H54 (cell line): ENCODE results near the gene TRAPPC2.
"Not testable (repeated sequence)": the region's sequence is repeated elsewhere in the genome, so short reads cannot be mapped to it uniquely, and the experiment has no call there.

Source experiments
- DNase-seq: peaks from one replicate; pipeline ENCODE4 v3.0.0; 2011; ENCODE audit warnings: low spot score, mixed read lengths; ENCODE audit not compliant: insufficient read length
- FAIRE-seq: peaks from 3 replicates; lab custom pipeline; 2011; peaks lifted over from hg19 to GRCh38; lab: Jason Lieb, UNC
- POLR2A ChIP-seq: IDR thresholded peaks from 2 replicates; pipeline ENCODE4 v1.6.1; 2011; ENCODE audit warnings: low read depth, mild to moderate bottlenecking, low read length

Gene TRAPPC2

DNA sequence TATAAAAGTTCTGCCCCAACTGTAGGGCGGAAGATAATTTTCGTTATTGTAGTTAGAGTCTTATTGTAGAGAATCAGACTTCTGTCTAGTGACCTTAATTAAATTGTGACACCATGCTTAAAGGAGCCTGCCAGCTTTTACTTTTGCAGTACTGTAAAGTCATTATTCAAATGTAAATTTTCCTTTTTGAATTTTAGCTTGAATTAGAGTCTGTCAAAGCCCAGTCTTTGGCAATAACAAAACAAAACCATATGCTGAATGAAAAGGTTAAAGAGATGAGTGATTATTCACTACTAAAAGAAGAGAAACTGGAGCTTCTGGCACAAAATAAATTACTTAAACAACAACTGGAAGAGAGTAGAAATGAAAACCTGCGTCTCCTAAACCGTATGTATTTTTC is 22.0 kb upstream of the TRAPPC2 start:
- no peak for DNase-seq
- no peak for TF ChIP-seq POLR2A
- FAIRE-seq = no peak

DNA sequence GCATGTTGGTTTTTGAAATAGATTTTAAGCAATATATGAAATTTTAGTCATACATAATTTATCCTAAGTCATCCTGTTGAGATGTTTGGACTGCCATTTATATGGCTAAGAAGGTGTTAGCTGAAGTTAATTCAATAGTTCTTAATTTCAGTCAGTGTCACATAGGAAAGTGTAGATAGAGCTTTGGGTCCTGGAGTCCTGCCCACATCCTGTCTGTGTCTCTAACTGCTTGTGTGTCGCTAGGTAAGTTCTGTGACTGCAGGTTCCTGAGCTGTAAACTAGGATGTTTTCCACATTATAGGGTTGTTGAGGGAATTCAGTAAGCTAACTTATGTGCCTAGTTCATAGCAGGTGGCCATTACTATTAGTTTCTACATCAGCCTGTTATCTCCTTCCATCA is 20.8 kb upstream of the TRAPPC2 start:
- no peak for FAIRE-seq
- no peak for TF ChIP-seq POLR2A
- no peak for DNase-seq

DNA sequence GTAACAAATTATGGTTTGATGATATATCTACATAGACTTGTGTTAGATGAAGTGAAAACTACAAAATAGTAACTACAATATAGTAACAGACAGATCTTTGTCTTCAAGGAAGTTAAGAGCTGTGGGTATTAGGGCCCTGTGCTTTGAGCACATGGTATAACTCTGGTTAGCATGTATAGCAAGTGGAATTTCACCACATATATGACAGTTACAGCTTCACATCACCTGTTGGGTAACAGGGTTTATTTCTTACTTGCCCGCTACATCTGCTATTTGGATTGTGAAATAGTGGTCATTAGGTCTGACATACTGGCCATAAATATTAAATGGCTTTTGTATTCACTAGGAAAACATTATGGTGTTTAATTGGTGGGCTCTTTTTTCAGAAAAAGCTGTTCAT is 20.3 kb upstream of the TRAPPC2 start:
- no peak for TF ChIP-seq POLR2A
- FAIRE-seq (no peak), DNase-seq (no peak)

DNA sequence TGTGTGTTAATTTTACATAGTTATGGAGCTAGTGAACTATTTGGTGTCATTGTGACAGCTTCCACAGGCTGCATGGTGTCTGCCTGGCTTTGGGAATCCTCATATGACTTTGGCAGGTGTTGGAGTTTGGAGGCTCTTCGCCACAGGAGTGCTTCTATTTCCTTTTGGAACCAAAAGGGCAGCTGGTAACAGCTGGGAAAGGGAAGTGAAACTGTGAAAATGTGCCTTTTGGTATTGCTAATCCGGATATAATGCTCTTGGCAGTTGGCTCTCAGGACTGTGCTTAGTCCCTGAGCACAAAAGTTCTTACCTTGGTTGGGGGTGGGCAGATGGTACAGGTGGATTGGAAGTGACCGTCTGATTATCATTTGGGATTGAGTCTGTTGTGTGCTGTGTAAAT is 18.2 kb upstream of the TRAPPC2 start:
- no peak for FAIRE-seq
- no peak for TF ChIP-seq POLR2A
- DNase-seq = no peak

DNA sequence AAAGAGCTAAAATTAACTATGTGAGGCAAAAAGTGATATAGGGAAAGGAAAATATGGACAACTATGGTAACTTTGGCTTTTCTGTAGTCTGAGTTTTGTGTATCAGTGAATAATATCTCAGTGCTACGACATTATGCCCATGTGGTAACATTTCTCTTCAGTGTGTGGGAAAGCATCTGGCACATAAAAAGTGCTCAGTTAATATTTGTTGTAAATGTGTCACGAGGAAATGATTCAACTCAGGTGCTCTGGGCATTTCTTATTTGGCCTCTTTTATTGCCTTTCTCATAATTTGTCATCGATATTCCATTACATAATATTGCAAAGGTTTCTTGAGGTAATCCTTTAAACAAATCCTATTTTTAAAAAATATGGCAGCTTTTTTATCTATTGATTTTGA is 17.7 kb upstream of the TRAPPC2 start:
- no peak for TF ChIP-seq POLR2A
- FAIRE-seq = no peak
- no peak for DNase-seq

DNA sequence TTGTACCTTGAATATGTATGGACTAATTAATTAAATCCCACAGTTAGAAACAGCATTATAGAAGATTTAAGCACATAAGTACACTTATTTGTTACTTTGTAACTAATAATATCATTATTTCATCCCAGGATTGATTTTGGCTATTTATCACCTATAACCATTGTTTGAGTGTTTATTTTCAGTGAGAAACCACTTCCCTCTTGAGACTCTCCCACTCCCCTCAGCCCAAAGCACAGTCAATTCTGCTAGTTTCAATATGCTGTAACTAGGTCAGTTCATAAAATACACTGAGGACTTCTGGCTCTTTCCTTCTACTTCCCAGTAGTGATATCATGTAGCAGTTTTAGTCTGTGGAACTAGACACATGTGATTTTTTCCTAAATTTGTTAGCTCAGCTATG is 16.4 kb upstream of the TRAPPC2 start:
- DNase-seq (no peak), FAIRE-seq (no peak)
- TF ChIP-seq POLR2A = no peak

DNA sequence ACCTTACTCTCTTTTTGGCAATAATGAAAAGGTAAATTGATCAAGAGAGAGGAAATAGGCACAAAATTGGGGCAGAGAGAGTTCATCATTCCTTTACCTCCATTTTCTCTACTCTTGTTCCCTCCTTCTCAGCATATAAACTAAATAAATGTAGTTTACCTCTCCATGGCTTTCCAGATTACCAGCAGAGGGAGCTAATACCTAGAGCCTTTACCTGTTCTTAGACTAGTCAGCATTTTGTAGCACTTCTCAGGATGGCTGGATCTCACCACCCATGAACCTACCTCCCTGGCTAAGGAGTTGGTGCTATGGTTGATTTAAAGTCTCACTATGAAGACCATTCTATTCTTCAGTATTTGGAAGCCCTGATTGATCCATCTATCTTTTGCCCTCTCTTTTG is 15.8 kb upstream of the TRAPPC2 start:
- peak; percentile 99 for FAIRE-seq
- DNase-seq = no peak
- TF ChIP-seq POLR2A = no peak

DNA sequence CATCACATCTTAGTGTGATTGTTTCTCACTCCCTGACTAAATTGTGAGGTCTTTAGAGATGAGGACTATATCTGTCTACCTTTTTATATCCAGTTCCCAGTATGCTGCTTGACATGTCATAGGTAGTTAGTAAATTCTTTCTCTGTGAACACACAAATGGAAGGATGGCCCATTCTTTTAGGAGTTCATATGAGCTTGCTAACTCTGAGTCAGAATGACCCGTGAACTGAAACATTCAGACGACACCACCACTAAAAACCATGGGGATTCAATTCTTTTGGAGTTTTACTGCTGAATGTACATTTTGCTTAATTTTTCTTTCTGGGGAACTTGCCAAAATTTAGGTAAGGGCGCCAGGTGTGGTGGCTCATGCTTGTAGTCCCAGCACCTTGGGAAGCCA is 14.1 kb upstream of the TRAPPC2 start:
- DNase-seq (no peak), FAIRE-seq (no peak)
- TF ChIP-seq POLR2A = no peak

DNA sequence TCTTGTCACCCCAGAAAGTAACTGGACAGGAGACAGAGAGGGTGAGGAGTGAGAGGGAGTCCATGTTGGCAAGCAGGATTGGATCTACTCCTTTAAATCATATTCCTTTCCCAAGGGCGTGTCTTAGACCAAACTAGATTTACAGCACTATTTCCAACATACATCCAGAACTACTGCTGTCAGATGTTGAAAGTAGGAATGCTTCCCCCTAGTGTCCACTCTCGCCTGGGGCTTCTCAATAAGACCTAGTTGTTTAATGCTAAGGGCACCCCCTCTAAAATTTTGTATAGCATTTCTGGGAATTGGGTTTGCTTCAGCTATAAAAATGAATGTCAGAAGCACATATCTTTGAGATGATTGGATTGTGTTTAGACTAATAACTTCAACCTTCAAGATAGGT is 13.4 kb upstream of the TRAPPC2 start:
- FAIRE-seq (no peak), DNase-seq (no peak)
- TF ChIP-seq POLR2A = no peak

DNA sequence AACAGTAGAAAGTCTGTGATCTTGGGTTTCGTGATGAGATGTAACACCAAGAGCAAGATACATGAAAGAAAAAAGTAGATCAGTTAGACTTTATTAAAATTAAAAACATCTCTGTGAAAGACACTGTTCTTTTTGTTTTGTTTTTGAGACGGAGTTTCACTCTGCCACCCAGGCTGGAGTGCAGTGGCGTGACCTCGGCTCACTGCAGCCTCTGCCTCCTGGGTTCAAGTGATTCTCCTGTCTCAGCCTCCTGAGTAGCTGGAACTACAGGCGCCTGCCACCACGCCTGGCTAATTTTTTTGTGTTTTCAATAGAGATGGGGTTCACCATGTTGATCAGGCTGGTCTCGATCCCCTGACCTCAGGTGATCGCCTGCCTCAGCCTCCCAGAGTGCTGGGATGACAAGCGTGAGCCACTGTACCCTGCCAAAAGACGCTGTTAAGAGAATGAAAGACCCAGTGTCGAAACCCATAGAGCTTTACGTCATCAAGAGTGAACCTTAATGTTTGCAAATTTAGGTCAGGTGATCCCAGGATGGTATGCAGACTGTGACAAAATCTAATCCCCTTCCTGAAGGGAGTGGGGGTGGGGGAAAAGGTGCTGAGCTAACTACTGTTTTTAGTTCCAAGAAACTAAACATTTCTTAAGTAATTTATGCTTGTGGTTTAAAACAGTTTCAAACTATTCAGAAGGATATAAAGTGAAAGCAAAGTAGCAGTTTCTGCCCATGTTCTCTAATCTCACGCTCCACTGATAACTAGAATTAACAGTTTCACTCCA is 8.2 kb upstream of the TRAPPC2 start:
- no peak for FAIRE-seq
- TF ChIP-seq POLR2A = no peak
- DNase-seq = no peak

DNA sequence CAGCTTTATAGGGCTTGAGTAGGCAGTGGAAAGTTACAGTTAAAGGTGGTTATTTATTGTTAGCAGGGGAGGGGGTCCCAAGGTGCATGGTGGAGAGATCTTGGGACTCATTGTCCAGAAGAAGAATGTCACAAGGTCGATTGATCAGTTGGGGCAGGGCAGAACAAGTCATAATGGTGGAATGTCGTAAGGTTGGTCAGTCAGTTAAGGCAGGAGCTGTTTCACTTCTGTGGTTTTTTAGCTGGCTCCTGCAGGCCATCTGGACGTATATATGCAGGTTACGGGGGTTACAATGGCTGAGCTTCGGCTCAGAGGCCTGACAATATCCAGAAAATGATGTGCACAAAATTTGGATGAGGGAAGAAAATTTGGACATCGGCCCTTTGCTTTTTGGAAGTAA is 7.3 kb upstream of the TRAPPC2 start:
- no peak for FAIRE-seq
- no peak for DNase-seq
- TF ChIP-seq POLR2A = no peak

DNA sequence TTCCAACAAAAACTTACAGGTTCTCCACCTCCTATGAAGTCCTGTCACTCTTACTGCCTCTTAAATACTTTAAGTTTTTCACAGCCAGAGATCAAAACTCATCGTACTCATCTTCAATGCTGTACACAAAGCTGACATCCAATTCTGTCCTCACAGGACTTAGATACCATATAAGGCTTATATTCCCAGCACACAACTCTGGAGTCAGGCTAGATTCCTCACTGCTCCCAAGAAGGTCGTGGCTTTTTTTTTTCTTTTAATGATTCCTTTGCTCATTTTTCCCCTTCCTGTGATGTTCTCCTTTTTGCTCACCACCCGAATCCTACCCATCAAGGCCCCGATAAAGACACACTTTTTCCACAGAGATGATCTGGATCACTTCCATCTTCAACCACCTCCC is 914 bp downstream of the TRAPPC2 start:
- no peak for TF ChIP-seq POLR2A
- DNase-seq (no peak), FAIRE-seq (no peak)

DNA sequence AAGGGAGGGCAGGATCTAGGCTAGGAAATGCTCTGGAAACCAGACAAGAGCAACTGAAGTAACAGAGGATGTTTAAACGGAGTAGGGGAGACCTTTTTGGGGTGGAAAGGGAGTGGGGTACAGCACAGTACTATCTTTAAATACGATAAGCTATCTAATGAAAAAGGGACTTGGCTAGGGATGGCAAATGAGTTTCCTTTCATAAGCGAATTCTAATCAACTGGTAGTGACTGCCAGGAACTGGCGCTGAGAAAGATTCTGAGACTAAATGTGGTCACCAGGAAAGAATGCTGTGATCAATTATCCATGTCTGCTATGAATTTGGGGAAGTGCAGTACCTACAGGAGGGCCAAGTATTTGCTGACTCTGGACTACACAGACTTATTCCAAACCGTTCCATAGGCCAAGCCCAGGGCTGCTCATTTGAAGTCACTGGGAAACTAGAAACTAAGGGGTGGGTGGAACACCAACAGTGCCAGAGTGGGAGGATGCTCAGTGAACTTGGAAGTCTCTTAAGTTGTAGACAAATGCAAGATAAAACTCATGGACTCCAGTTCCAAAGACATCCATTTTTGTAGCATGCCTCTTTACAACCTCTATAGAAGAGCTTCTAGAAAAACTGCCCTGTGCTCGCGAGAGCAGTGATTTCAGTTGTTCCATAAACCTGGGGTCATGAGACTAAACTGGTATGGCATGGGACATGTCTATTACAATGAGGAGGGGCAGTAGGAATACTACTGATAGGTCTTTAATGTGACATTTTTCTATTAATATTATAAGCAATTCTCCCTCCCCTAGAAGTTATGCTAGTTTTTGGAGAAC is 2.0 kb downstream of the TRAPPC2 start:
- FAIRE-seq = no peak
- TF ChIP-seq POLR2A = no peak
- no peak for DNase-seq

DNA sequence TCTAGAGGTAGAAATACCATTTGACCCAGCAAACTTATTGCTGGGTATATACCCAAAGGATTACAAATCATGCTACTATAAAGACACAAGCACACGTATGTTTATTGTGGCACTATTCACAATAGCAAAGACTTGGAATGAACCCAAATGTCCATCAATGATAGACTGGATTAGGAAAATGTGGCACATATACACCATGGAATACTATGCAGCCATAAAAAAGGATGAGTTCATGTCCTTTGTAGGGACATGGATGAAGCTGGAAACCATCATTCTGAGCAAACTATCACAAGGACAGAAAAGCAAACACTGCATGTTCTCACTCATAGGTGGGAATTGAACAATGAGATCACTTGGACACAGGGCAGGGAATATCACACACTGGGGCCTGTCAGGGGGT is 3.9 kb downstream of the TRAPPC2 start:
- not testable (repeated sequence) for FAIRE-seq, DNase-seq

DNA sequence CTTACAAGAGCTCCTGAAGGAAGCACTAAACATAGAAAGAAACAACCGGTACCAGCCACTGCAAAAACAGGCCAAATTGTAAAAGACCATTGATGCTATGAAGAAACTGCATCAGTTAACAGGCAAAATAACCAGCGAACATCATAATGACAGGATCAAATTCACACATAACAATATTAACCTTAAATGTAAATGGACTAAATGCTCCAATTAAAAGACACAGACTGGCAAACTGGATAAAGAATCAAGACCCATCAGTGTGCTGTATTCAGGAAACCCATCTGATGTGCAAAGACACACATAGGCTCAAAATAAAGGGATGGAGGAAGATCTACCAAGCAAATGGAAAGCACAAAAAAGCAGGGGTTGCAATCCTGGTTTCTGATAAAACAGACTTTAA is 7.8 kb downstream of the TRAPPC2 start:
- not testable (repeated sequence) for FAIRE-seq, DNase-seq

DNA sequence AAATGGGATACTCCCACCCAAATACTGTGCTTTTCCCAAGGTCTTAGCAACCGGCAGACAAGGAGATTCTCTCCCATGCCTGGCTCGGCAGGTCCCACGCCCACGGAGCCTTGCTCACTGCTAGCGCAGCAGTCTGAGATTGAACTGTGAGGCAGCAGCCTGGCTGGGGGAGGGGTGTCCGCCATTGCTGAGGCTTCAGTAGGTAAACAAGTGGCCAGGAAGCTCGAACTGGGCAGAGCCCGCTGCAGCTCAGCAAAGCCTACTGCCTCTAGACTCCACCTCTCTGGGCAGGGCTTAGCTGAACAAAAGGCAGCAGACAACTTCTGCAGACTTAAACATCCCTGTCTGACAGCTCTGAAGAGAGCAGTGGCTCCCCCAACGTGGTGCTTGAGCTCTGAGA is 9.5 kb downstream of the TRAPPC2 start:
- FAIRE-seq, DNase-seq: not testable (repeated sequence)
